GM12872 (cell line): ENCODE measurements around the gene SMTN.

Experiments used
- CTCF ChIP-seq: IDR thresholded peaks from 3 replicates; pipeline ENCODE4 v1.5.1; 2011; ENCODE audit warnings: low read depth, mild to moderate bottlenecking, low read length, moderate library complexity; ENCODE audit not compliant: insufficient read depth

The SMTN gene

GRCh38 chr22:31045900-31046538 is 35.1 kb upstream of the SMTN start:
- TF ChIP-seq CTCF: no peak

GRCh38 chr22:31046539-31047226 is 34.4 kb upstream of the SMTN start:
- TF ChIP-seq CTCF: no peak

GRCh38 chr22:31048570-31048969 is 32.5 kb upstream of the SMTN start:
- TF ChIP-seq CTCF: no peak

- TF ChIP-seq CTCF: no peak
Measured at GRCh38 chr22:31049815-31050420, 31.2 kb upstream of the SMTN start.

GRCh38 chr22:31055117-31055634 is 25.9 kb upstream of the SMTN start:
- TF ChIP-seq CTCF: no peak

GRCh38 chr22:31055635-31056159 is 25.4 kb upstream of the SMTN start:
- TF ChIP-seq CTCF: no peak

GRCh38 chr22:31056986-31057599 is 24.0 kb upstream of the SMTN start:
- no peak for TF ChIP-seq CTCF
